LNCAP (cell line): ENCODE results near the gene SLC9A3.

Experiments
- TF ChIP-seq, protein P1 (sequence below): fragments of 450-650 bp; IDR thresholded peaks from 2 replicates; pipeline ENCODE4 v1.5.1; 2017; ENCODE audit warnings: mild to moderate bottlenecking

SLC9A3 gene

DNA sequence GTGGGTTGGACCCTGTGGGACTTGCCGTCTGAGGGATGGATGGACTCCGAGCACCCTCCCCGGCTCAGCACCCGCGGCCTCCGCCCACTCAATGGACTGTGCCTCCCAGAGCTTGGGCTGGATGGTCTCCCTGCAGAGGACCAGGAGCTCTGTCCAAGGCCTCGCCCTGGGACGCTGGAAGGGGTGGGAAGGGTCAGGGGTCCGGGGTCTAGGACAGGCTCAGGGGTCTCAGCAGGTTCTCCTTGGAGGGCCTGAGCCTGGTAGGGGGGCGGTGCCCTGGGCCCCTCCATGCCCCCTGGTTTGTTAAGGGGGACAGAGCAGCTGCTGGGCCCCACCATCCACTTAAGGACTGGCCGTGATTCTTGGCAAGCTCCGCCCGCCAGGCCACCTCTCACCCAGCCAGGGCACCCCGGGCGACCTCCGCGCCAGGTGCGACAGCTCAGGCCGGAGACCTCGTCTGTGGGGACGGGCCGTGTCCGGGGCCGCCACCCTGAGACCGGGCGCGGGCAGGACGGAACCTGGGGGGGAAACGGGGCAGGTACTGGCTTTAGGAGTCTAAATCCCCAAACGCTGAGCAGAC is 52.1 kb downstream of the SLC9A3 start:
- TF ChIP-seq, protein P1, sequence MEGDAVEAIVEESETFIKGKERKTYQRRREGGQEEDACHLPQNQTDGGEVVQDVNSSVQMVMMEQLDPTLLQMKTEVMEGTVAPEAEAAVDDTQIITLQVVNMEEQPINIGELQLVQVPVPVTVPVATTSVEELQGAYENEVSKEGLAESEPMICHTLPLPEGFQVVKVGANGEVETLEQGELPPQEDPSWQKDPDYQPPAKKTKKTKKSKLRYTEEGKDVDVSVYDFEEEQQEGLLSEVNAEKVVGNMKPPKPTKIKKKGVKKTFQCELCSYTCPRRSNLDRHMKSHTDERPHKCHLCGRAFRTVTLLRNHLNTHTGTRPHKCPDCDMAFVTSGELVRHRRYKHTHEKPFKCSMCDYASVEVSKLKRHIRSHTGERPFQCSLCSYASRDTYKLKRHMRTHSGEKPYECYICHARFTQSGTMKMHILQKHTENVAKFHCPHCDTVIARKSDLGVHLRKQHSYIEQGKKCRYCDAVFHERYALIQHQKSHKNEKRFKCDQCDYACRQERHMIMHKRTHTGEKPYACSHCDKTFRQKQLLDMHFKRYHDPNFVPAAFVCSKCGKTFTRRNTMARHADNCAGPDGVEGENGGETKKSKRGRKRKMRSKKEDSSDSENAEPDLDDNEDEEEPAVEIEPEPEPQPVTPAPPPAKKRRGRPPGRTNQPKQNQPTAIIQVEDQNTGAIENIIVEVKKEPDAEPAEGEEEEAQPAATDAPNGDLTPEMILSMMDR, result no peak

DNA sequence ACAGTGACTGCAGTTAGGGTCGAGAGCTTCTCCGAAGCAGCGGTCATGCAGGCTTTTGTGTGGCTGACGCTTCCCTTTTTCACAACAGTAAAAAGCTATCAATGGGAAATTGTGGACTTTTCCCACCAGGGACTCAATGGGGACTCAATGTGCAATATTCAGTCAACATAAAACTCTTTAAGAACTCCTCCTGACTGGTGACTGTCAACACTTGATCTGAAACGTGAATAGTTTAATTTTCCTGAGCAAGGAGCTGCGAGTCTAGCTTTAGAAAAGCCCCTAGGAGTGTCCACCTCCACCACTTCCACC is 52.5 kb downstream of the SLC9A3 start:
- TF ChIP-seq, protein P1, result no peak

DNA sequence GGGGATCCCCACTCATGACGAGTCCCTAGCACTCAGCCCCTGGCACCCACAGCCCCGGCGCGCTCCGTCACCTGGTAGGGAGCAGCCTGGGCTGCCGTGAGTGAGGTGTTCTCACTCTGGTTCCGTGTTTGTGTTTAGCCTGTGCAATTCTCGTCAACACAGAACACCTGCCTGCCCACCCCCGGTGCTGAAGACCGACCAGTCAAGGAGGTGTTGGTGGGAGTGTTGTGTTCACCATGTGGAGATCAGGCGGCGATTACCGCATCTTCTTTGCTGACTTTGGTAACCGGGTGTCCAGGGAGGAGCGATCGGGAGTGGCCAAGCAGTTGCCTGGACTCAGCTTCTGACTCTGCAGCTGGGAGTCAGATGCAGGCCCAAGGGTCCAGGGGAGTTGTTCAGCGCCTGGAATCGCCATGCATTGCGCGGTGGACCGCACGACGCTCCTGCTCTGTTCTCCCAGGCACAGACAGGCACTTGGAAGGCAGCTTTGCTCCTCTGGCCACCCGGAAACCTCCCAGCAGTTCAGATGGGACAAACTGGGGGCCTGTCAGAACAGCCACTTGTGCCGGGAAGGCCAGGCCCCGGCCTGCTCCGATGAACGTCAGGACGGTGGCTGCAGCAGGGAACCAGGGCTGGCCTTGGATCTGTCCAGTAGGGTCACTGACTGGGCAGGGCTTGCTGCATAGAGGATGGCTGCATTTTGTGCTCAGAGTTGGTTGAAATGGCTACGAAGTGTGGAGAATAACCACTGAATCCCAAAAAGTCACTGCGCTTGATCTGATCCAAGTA is 53.1 kb downstream of the SLC9A3 start:
- TF ChIP-seq, protein P1, result no peak

DNA sequence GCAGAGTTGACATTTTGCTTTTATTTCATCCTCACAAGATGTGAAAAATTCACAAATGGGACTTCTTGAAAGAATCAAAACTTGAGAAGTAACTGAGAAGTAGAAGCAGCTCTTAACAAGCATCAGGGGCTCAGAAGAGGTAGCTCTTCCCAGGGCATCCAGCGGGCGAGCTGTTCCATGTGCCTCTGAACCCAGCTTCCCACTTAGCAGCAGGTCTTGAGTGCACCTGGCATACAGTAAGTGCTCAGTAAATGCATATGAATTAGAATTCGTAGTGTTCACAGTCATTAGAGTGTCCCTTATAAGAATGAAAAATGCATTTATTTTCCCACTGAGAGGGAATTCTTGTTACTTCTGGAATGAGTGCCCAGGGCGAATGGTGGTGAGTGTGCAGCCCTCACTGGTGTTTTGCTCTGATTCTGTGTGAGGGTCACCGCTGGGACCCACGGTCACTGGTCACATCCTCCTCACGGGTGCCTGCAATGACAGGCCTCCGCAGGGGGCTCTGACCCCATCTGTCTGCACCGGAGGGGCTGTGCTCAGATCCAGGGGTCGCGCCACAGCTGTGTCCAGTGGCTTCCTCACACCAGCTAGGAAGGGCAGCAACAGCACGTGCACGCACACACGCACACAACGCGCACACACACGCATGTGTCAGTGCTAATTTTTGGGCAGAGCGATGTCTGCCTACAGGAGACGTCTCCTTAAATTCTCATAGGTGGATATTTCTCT is 54.3 kb downstream of the SLC9A3 start:
- TF ChIP-seq, protein P1, result no peak

DNA sequence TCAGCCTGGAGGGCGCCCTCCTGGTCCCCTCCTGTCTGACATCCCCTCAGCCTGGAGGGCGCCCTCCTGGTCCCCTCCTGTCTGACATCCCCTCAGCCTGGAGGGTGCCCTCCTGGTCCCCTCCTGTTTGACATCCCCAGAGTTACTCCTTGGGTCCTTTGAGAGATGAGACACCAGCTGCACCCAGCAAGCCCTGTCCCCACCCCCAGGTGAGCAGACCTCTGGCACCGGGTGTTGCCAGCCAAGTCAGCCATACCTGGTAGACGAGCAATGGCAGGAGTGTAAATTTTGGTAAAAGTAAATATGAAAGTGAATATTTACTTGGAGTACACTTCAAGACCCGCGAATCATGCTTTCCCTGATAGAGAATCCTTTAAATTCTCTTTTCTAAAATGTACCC is 55.8 kb downstream of the SLC9A3 start:
- TF ChIP-seq, protein P1, result no peak

DNA sequence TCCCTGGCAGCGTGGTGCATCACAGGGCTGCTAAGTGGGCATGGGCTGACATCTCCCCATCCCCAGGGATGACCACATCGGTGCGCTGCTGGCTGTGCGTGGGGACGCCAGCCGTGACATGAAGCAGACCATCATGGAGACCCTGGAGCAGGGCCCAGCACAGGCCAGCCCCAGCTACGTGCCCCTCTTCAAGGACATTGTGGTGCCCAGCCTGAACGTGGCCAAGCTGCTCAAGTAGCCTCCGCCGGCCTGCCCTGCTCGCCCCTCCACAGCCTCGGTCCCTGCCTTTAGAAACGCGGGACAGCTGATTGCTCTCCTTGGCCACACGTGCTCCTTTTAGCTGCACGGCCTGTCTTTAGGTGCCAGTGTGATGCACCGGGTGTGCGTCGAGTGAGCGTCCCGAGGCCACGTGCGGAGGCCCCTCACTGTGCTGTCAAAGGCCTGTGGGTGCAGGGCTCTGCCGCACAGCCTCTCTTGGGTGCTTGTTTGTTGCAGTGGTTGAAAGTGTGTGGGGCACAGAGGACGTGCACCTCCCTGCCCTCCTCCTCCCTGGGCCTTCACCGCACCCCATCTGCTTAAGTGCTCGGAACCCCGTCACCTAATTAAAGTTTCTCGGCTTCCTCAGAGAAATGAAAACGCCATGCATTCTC is 57.5 kb downstream of the SLC9A3 start:
- TF ChIP-seq, protein P1, result no peak

DNA sequence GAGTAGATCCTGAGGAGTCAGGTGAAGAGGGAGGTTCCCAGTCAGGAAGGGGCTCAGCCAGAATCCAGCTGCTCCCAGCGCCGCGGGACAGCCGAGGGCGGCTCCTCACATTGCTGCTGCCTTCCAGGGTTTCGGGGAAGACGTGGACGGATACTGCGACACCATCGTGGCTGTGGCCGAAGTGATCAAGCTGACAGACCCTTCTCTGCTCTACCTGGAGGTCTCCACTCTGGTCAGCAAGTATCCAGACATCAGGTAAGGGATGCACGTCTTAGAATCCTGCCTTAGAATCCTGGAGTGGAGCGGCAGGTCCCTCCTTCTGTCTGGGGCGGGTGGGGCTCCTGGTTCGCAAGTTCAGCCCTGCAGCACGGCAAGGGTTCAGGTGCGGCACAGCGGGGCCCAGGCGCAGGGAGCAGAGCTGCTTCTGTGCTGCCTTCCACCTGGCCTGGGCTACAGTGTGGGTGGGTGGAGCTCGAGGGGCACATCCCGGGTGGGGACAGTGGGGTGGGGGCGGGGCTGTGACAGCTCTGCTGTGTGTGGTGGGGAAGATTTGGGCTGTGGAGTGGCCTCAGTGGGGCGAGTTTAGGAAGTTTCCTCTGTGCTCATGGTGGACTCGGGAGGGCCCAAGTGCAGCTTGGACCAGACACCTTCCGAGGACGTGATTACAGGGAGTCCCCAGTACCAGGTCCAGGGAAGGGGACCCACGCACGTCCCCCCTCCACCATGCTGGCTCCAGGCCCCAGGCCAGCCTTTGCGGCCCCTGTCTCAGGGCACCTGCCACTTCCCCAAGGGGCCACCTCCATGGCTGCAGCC is 58.5 kb downstream of the SLC9A3 start:
- TF ChIP-seq, protein P1, result no peak
